ENCODE results near the gene TIGD1. TPM values are rescaled to one million over a fixed set of nuclear protein-coding genes. Genes with fewer than 3 reads are reported as not detected.

TIGD1 gene
- total and polyA plus RNA-seq, 5 donors from 2014 or later, result 11.2 to 15.1 (median 14.5) TPM

DNA sequence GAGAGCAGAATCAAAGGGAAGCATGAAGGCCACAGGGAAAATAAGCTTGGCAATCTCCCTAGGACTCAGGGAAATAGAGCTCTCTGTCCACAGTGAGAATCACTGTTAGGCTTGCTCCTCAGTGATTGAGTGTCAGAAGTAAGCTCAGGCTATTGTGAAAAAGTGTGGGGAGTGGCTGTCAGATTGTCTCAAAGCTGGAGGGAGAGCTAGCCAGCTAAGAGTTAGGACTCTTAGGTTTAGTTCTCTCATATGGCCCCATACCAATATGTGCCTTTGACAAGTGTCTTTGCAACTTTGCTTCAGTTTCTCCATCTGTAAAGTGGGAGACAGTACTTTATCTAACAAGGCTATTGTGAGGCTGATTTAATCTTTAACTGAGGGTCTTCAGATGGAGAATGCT is 17.4 kb upstream of the TIGD1 start:
- no peak overlapping the region for H3K27ac ChIP-seq (ENCODE audit: insufficient read depth, low read length, poor library complexity, severe bottlenecking)
- ATAC-seq (ENCODE audit: low read depth in 2 of 2), result no peak
- Mint-ChIP-seq H3K4me1 (peaks cover 0 to 6% (median under 1%) of the 10 kb centered on the region in 4 donors), H3K27me3 (no peaks in the 10 kb centered on the region), H3K9me3 (no peaks in the 10 kb centered on the region), H3K27ac (no peak overlapping the region), H3K4me3 (no peak overlapping the region), H3K36me3 (peaks cover 72% of the 10 kb centered on the region)
- no peak for DNase-seq
- no peaks in the 10 kb centered on the region for H3K4me1 ChIP-seq (ENCODE audit: control insufficient read depth, insufficient read depth, low read length, poor library complexity, severe bottlenecking)
- no peaks in the 10 kb centered on the region for H3K27me3 ChIP-seq (ENCODE audit: control insufficient read depth, insufficient read depth, low read length)
- H3K4me3 ChIP-seq (ENCODE audit: low read depth, low read length), result no peak overlapping the region
- no peaks in the 10 kb centered on the region for H3K9me3 ChIP-seq (ENCODE audit: control insufficient read depth in 2 of 2, low read length in 2 of 2)
- H3K36me3 ChIP-seq (ENCODE audit: control insufficient read depth, insufficient read depth, low read length), result peaks cover 89% of the 10 kb centered on the region

DNA sequence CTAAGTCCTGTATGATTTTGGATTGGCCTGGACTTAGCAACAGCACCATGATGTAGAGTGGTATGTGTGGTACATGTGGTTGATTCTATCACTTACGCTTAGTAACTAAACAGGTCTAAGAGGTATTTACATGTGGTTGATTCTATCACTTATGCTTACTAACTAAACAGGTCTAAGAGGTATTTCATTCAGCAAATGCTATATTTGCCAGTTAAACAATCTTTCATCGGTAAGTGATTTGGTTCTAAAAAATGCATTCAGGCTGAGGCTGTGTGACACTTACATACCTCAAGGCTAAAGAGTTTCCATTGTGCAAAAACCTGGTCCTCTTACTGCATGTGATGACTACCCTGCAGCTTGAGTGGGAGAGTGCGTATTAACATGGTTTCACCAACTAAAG is 13.2 kb upstream of the TIGD1 start:
- H3K27ac ChIP-seq (ENCODE audit: insufficient read depth, low read length, poor library complexity, severe bottlenecking), result no peak overlapping the region
- no peaks in the 10 kb centered on the region for H3K27me3 Mint-ChIP-seq
- no peaks in the 10 kb centered on the region for H3K9me3 Mint-ChIP-seq
- H3K9me3 ChIP-seq (ENCODE audit: control insufficient read depth in 2 of 2, low read length in 2 of 2), result no peaks in the 10 kb centered on the region
- H3K4me1 Mint-ChIP-seq, result peaks cover 0 to 9% (median 3%) of the 10 kb centered on the region in 4 donors
- H3K27me3 ChIP-seq (ENCODE audit: control insufficient read depth, insufficient read depth, low read length), result no peaks in the 10 kb centered on the region
- H3K36me3 ChIP-seq (ENCODE audit: control insufficient read depth, insufficient read depth, low read length), result peaks cover 81% of the 10 kb centered on the region
- no peaks in the 10 kb centered on the region for H3K4me1 ChIP-seq (ENCODE audit: control insufficient read depth, insufficient read depth, low read length, poor library complexity, severe bottlenecking)
- no peak overlapping the region for H3K4me3 Mint-ChIP-seq
- ATAC-seq (ENCODE audit: low read depth in 2 of 2) (no peak), DNase-seq (no peak)
- H3K36me3 Mint-ChIP-seq, result peaks cover 60% of the 10 kb centered on the region
- H3K27ac Mint-ChIP-seq, result no peak overlapping the region
- no peak overlapping the region for H3K4me3 ChIP-seq (ENCODE audit: low read depth, low read length)

DNA sequence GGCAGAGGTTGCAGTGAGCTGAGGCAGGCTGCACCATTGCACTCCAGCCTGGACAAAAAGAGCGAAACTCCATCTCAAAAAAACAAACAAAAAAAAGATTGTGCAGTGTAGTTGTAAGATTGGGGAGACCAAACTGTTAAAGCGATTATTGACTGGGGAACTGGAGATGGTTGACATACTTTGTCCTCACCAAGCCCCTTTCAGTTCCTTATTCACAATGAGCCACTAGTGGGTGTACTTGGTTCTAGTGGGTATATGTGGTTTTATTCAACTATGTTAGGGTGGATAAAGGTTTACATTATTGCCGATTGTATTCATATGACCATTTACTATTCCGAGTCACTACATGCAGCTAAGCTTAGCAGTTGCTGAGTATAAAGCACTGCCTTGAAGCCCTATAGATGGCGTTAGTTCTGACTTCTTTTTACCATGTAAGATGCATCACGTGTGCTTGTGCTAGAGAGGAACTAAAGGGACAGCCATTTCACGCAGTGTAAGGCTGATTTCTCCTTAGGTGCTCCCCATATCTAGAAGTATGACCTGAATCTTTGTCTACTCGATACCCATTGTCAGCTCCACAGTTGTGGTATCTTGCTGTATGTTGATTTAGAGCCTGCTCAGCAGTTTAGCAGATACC is 12.3 kb upstream of the TIGD1 start:
- H3K4me3 Mint-ChIP-seq, result no peak overlapping the region
- no peak overlapping the region for H3K27ac Mint-ChIP-seq

DNA sequence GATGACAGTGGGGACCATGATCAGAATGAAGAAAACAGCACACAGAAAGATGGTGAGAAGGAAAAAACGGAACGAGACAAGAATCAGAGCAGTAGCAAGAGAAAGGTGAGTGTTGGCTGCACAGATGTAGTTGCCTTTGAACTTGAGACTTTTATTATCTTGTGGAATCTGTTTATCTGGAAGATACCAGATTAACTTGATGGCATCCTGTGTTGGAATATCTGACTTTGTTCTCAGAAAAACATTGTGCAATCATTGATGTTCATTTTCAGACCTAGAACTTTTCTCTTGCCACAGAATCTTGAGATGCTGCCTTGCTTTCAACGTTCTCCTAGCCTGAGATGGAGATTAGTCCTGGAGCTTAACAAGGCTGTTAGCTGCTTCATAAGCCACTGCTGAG is 6.1 kb upstream of the TIGD1 start:
- no peak overlapping the region for H3K27ac ChIP-seq (ENCODE audit: insufficient read depth, low read length, poor library complexity, severe bottlenecking)
- H3K36me3 Mint-ChIP-seq, result peaks cover 56% of the 10 kb centered on the region
- ATAC-seq (ENCODE audit: low read depth in 2 of 2), result no peak
- H3K4me3 ChIP-seq (ENCODE audit: low read depth, low read length), result no peak overlapping the region
- H3K4me1 ChIP-seq (ENCODE audit: control insufficient read depth, insufficient read depth, low read length, poor library complexity, severe bottlenecking), result peaks cover 20% of the 10 kb centered on the region
- no peaks in the 10 kb centered on the region for H3K9me3 Mint-ChIP-seq
- H3K4me3 Mint-ChIP-seq, result no peak overlapping the region
- peaks cover 60% of the 10 kb centered on the region for H3K36me3 ChIP-seq (ENCODE audit: control insufficient read depth, insufficient read depth, low read length)
- H3K27me3 ChIP-seq (ENCODE audit: control insufficient read depth, insufficient read depth, low read length), result no peaks in the 10 kb centered on the region
- no peaks in the 10 kb centered on the region for H3K27me3 Mint-ChIP-seq
- H3K9me3 ChIP-seq (ENCODE audit: control insufficient read depth in 2 of 2, low read length in 2 of 2), result no peaks in the 10 kb centered on the region
- no peak overlapping the region for H3K27ac Mint-ChIP-seq
- DNase-seq, result no peak
- peaks cover 27 to 54% (median 49%) of the 10 kb centered on the region in 4 donors for H3K4me1 Mint-ChIP-seq

More for the DNA sequence above, 12.3 kb upstream of the TIGD1 start:
- ATAC-seq (ENCODE audit: low read depth in 2 of 2) (no peak), DNase-seq (no peak)
- Mint-ChIP-seq H3K27me3 (no peaks in the 10 kb centered on the region), H3K36me3 (peaks cover 56% of the 10 kb centered on the region), H3K4me1 (peaks cover 0 to 9% (median 4%) of the 10 kb centered on the region in 4 donors), H3K9me3 (no peaks in the 10 kb centered on the region)
- no peaks in the 10 kb centered on the region for H3K4me1 ChIP-seq (ENCODE audit: control insufficient read depth, insufficient read depth, low read length, poor library complexity, severe bottlenecking)
- H3K27me3 ChIP-seq (ENCODE audit: control insufficient read depth, insufficient read depth, low read length), result no peaks in the 10 kb centered on the region
- H3K36me3 ChIP-seq (ENCODE audit: control insufficient read depth, insufficient read depth, low read length), result peaks cover 81% of the 10 kb centered on the region
- no peak overlapping the region for H3K4me3 ChIP-seq (ENCODE audit: low read depth, low read length)
- H3K9me3 ChIP-seq (ENCODE audit: control insufficient read depth in 2 of 2, low read length in 2 of 2), result no peaks in the 10 kb centered on the region
- no peak overlapping the region for H3K27ac ChIP-seq (ENCODE audit: insufficient read depth, low read length, poor library complexity, severe bottlenecking)

DNA sequence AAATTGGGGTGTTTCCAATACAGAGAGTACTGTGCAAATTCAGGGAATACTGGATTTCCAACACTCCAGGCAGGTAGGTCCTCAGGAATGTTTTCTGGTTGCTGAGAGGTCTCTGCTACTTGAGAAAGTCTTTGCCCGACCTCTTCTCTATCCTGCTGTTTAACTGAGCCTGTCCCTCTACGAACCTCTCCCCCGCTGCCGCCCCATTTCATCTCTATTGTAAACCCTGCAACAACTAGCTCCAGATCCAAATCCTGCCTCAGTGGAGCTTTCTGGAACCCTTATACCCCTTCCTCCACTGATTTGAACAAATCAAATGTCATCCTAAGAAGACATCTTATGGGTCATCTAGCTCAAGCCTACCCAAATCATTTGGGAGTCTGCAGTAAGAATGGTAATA is 1.4 kb upstream of the TIGD1 start:
- Mint-ChIP-seq H3K4me3 (peak overlapping the region; percentile 93 to 100 (median 98)), H3K36me3 (peaks cover 44% of the 10 kb centered on the region), H3K4me1 (peaks cover 29 to 91% (median 76%) of the 10 kb centered on the region in 4 donors), H3K27me3 (no peaks in the 10 kb centered on the region), H3K9me3 (peaks cover 0 to 2% (median 0%) of the 10 kb centered on the region in 7 donors), H3K27ac (peak overlapping the region; percentile 97 to 100 (median 99))
- DNase-seq, result no peak
- Histone ChIP-seq H3K36me3 (ENCODE audit: control insufficient read depth, insufficient read depth, low read length) (peaks cover 25% of the 10 kb centered on the region), H3K9me3 (ENCODE audit: control insufficient read depth in 2 of 2, low read length in 2 of 2) (no peaks in the 10 kb centered on the region), H3K27ac (ENCODE audit: insufficient read depth, low read length, poor library complexity, severe bottlenecking) (peak overlapping the region; percentile 95), H3K4me3 (ENCODE audit: low read depth, low read length) (peak overlapping the region; percentile 90), H3K4me1 (ENCODE audit: control insufficient read depth, insufficient read depth, low read length, poor library complexity, severe bottlenecking) (peaks cover 35% of the 10 kb centered on the region), H3K27me3 (ENCODE audit: control insufficient read depth, insufficient read depth, low read length) (no peaks in the 10 kb centered on the region)
- no peak for ATAC-seq (ENCODE audit: low read depth in 2 of 2)

DNA sequence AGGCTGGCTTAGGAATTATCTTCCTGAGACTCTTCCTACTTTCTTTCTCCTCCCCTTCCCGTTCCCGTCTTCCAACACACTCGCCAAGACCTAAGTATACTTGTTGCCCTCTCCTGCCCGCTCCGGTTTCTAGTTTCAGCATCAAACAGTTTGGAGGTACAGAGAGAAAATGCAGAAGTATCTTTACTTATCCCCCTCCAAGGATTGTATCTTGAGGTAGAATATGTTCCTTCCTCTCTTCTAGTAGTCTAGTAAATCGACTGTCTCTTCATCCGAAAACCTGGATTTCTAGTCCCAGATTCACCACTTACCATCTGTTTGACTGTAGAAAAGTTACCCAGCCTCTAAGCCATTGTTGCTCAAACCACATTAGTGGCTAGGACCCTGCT is 887 bp upstream of the TIGD1 start:
- Mint-ChIP-seq H3K27me3 (no peaks in the 10 kb centered on the region), H3K4me3 (peak overlapping the region; percentile 93 to 100 (median 98)), H3K4me1 (peaks cover 29 to 92% (median 77%) of the 10 kb centered on the region in 4 donors), H3K27ac (peak overlapping the region; percentile 97 to 100 (median 99)), H3K9me3 (peaks cover 0 to 2% (median 0%) of the 10 kb centered on the region in 7 donors), H3K36me3 (peaks cover 47% of the 10 kb centered on the region)
- H3K27ac ChIP-seq (ENCODE audit: insufficient read depth, low read length, poor library complexity, severe bottlenecking), result peak overlapping the region; percentile 95
- H3K27me3 ChIP-seq (ENCODE audit: control insufficient read depth, insufficient read depth, low read length), result no peaks in the 10 kb centered on the region
- DNase-seq (no peak), ATAC-seq (ENCODE audit: low read depth in 2 of 2) (no peak)
- H3K4me3 ChIP-seq (ENCODE audit: low read depth, low read length), result peak overlapping the region; percentile 90
- peaks cover 39% of the 10 kb centered on the region for H3K4me1 ChIP-seq (ENCODE audit: control insufficient read depth, insufficient read depth, low read length, poor library complexity, severe bottlenecking)
- peaks cover 25% of the 10 kb centered on the region for H3K36me3 ChIP-seq (ENCODE audit: control insufficient read depth, insufficient read depth, low read length)
- no peaks in the 10 kb centered on the region for H3K9me3 ChIP-seq (ENCODE audit: control insufficient read depth in 2 of 2, low read length in 2 of 2)

DNA sequence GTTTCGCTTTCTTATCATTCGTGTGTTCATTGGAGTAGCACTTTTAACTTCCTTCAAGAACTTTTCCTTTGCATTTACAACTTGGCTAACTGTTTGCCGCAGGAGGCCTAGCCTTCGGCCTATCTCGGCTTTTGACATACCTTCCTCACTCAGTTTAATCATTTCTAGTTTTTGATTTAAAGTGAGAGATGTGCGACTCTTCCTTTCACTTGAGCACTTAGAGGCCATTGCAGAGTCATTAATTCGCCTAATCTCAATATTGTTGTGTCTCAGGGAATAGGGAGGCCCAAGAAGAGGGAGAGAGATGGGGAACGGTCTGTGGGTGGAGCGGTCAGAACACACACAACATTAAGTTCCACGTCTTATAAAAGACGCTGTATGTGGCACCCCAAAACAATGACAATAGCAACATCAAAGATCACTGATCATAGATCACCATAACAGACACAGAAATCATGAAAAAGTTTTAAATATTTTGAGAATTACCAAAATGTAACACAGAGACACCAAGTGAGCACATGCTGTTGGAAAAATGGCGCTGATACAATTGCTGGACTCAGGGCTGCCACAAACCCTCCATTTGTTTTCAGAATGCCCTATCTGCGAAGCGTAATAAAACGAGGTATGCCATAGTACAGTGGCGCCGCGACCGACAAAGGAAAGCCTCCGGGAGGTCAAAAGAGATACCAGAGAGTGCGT is 553 bp downstream of the TIGD1 start:
- no peaks in the 10 kb centered on the region for H3K27me3 Mint-ChIP-seq
- ATAC-seq (ENCODE audit: low read depth in 2 of 2), result peak in 1 of 2 donors; percentile 2
- peak overlapping the region; percentile 95 for H3K27ac ChIP-seq (ENCODE audit: insufficient read depth, low read length, poor library complexity, severe bottlenecking)
- H3K4me3 Mint-ChIP-seq, result peak overlapping the region; percentile 93 to 100 (median 98)
- peaks cover 25 to 83% (median 66%) of the 10 kb centered on the region in 4 donors for H3K4me1 Mint-ChIP-seq
- H3K9me3 Mint-ChIP-seq, result peaks cover 0 to 2% (median 0%) of the 10 kb centered on the region in 7 donors
- no peaks in the 10 kb centered on the region for H3K27me3 ChIP-seq (ENCODE audit: control insufficient read depth, insufficient read depth, low read length)
- peak in 1 of 3 donors; percentile 5 for DNase-seq
- peaks cover 39% of the 10 kb centered on the region for H3K4me1 ChIP-seq (ENCODE audit: control insufficient read depth, insufficient read depth, low read length, poor library complexity, severe bottlenecking)
- H3K9me3 ChIP-seq (ENCODE audit: control insufficient read depth in 2 of 2, low read length in 2 of 2), result no peaks in the 10 kb centered on the region
- peak overlapping the region; percentile 99 to 100 (median 99) for H3K27ac Mint-ChIP-seq
- H3K36me3 ChIP-seq (ENCODE audit: control insufficient read depth, insufficient read depth, low read length), result peaks cover 19% of the 10 kb centered on the region
- H3K36me3 Mint-ChIP-seq, result peaks cover 35% of the 10 kb centered on the region
- peak overlapping the region; percentile 97 for H3K4me3 ChIP-seq (ENCODE audit: low read depth, low read length)

All from CD4-positive, CD25-positive, alpha-beta regulatory T cell (primary cell).